Endothelial cell of umbilical vein (primary cell): ENCODE measurements around the gene SMARCA4.

Source experiments
- CTCF ChIP-seq, 2 donors: IDR thresholded peaks; 1 replicate in 1 of 2; 2 replicates in 1 of 2; pipeline ENCODE4 v1.5.1; 2011; ENCODE audit warnings: low read length in 2 of 2, mild to moderate bottlenecking in 2 of 2, moderate library complexity in 2 of 2, control low read depth in 1 of 2, inconsistent platforms in 1 of 2, low read depth in 1 of 2; ENCODE audit not compliant: insufficient read depth in 1 of 2; ENCODE audit errors: extremely low read depth in 1 of 2
- EZH2 ChIP-seq: IDR thresholded peaks from 2 replicates; pipeline ENCODE4 v1.6.1; 2012; ENCODE audit warnings: borderline replicate concordance, low read depth, mild to moderate bottlenecking, moderate library complexity, low read length, inconsistent platforms; ENCODE audit not compliant: severe bottlenecking
- FOS ChIP-seq: IDR thresholded peaks from 2 replicates; pipeline ENCODE4 v1.6.1; 2011; ENCODE audit warnings: mild to moderate bottlenecking, low read length, moderate library complexity, borderline replicate concordance; ENCODE audit not compliant: insufficient read depth
- MAX ChIP-seq: IDR thresholded peaks from 2 replicates; pipeline ENCODE4 v1.6.1; 2011; ENCODE audit not compliant: insufficient read depth, insufficient read length
- POLR2A ChIP-seq: IDR thresholded peaks from 2 replicates; pipeline ENCODE4 v1.6.1; 2012; ENCODE audit warnings: low read depth, mild to moderate bottlenecking, control low read depth, low read length
- POLR2AphosphoS5 ChIP-seq: IDR thresholded peaks from 2 replicates; pipeline ENCODE4 v1.6.1; 2012; ENCODE audit warnings: low read depth, mild to moderate bottlenecking, control low read depth, low read length, moderate library complexity; ENCODE audit not compliant: insufficient read depth

GRCh38 chr19:10962863-10963262, 2.0 kb downstream of the SMARCA4 start:
- TF ChIP-seq POLR2A (no peak), FOS (no peak), CTCF (IDR thresholded peaks at IDR 0.05; ENCODE audit: extremely low read depth in 1 of 2, insufficient read depth in 1 of 2, low read depth in 1 of 2, low read length in 2 of 2) (no peak), POLR2AphosphoS5 (no peak), EZH2 (no peak), MAX (no peak)
